Panc1 (cell line): ENCODE measurements around the gene CNKSR3. TPM values are rescaled to one million over a fixed set of nuclear protein-coding genes. Genes with fewer than 3 reads are reported as not detected.

Source experiments
- ATAC-seq: fragments of 200-7000 bp; cut with Tn5 transposase; 2 replicates; pipeline ENCODE4 v1.9.1; 2020; ENCODE audit warnings: mild to moderate bottlenecking, moderate library complexity
- BruUV-seq: library from RNA; stranded (reverse); fragments of 400-500 nt; replicated peaks from 2 replicates; lab custom pipeline; 2021; lab: Mats Ljungman, UMichigan
- CTCF ChIA-PET: fragments of 300-600 bp; sonication (Branson Sonifier 250); formaldehyde crosslinking; loops from one replicate; lab custom pipeline; 2022; ENCODE audit warnings: antibody characterized with exemption; lab: Charles Lee
- POLR2A ChIA-PET: fragments of 300-600 bp; sonication (Branson Sonifier 250); formaldehyde crosslinking; loops from one replicate; lab custom pipeline; 2022; ENCODE audit warnings: antibody characterized with exemption; lab: Charles Lee
- DNase-seq: peaks from one replicate; pipeline ENCODE4 v3.0.0-alpha.2; 2010; ENCODE audit warnings: low read depth, low spot score
- H3K27ac ChIP-seq: 2 replicates; pipeline ENCODE4 v1.5.1; 2011; ENCODE audit warnings: mild to moderate bottlenecking, low read length, inconsistent platforms
- H3K27me3 ChIP-seq: fragments of 200-500 bp; sonication (Bioruptor generic); 2 replicates; pipeline ENCODE4 v1.6.0; 2014; ENCODE audit warnings: low read length, inconsistent platforms; ENCODE audit not compliant: control insufficient read depth, insufficient read depth
- H3K36me3 ChIP-seq: fragments of 200-500 bp; sonication (Bioruptor generic); 2 replicates; pipeline ENCODE4 v1.5.1; 2014; ENCODE audit warnings: inconsistent platforms, mild to moderate bottlenecking, low read length, moderate library complexity; ENCODE audit not compliant: control insufficient read depth, insufficient read depth
- H3K4me1 ChIP-seq: 2 replicates; pipeline ENCODE4 v1.5.1; 2011; ENCODE audit warnings: inconsistent platforms, mild to moderate bottlenecking, low read length, moderate library complexity; ENCODE audit not compliant: control insufficient read depth, insufficient read depth
- H3K4me3 ChIP-seq, 2 experiments: 2 replicates each; pipeline ENCODE4 v1.5.1; 2011 to 2012; ENCODE audit warnings: low read depth in 2 of 2, low read length in 2 of 2, mild to moderate bottlenecking in 2 of 2, inconsistent platforms in 1 of 2, moderate library complexity in 1 of 2
- H3K9me3 ChIP-seq: fragments of 200-500 bp; sonication (Bioruptor generic); 2 replicates; pipeline ENCODE4 v1.5.1; 2014; ENCODE audit warnings: low read depth, mild to moderate bottlenecking, inconsistent platforms, low read length, moderate library complexity; ENCODE audit not compliant: control insufficient read depth, insufficient read depth
- POLR2AphosphoS5 ChIP-seq: IDR thresholded peaks from 2 replicates; pipeline ENCODE4 v1.6.1; 2012; ENCODE audit warnings: mild to moderate bottlenecking, low read depth, low read length, moderate library complexity
- REST ChIP-seq, 2 experiments: IDR thresholded peaks; 2 replicates each; pipeline ENCODE4 v1.6.1; 2011 to 2012; ENCODE audit warnings: low read depth in 2 of 2, control low read depth in 1 of 2, low read length in 1 of 2, mild to moderate bottlenecking in 1 of 2, moderate library complexity in 1 of 2; ENCODE audit not compliant: insufficient read depth in 1 of 2
- SIN3A ChIP-seq: IDR thresholded peaks from 2 replicates; pipeline ENCODE4 v1.6.1; 2012; ENCODE audit warnings: low read depth, mild to moderate bottlenecking, low read length, moderate library complexity, borderline replicate concordance; ENCODE audit not compliant: insufficient read depth
- TCF7L2 ChIP-seq: IDR thresholded peaks from 2 replicates; pipeline ENCODE4 v1.6.1; 2011; ENCODE audit warnings: mild to moderate bottlenecking, low read depth, low read length, inconsistent platforms
- in situ Hi-C: cut with HindIII; loops from 2 replicates; pipeline ENCODE4 v1.10.0; 2016; ENCODE audit warnings: low sequenced_read_pairs, low pct_unique_long_range_greater_than_20kb
- intact Hi-C: fragments of 100-400 bp; cut with micrococcal nuclease; formaldehyde crosslinking; loops from one replicate; pipeline ENCODE4 v1.10.0; 2022; ENCODE audit not compliant: unreplicated experiment
- total RNA-seq: library from RNA; stranded (reverse); gene quantifications from one replicate; pipeline ENCODE4 v1.2.1, GENCODE V29; 2021; ENCODE audit not compliant: unreplicated experiment
- TF ChIP-seq, protein P1 (sequence below): fragments of 450-650 bp; IDR thresholded peaks from 2 replicates; pipeline ENCODE4 v1.5.1; 2017; ENCODE audit warnings: mild to moderate bottlenecking

The CNKSR3 gene
- total RNA-seq, 1 experiment from 2014 or later = 18.2 TPM

DNA sequence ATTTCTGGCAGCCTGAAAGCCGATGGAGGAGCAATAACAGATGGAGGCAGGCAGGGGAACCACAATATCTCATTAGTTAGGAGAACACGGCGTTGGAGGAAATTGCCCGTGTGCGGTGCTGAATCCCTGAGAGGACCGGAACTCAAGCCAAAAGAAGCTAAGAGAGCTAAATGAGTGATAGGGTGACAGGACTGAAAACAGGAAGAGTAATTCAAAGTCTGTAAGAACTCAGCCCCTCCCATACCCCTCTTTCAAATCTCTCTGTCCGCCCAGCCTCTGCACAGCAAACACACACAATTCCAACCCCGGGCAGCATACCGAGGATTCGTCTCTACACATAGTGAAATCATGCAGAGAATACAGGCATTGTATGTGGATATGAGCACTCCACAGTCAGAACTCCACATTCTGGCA is 151.3 kb downstream of the CNKSR3 start:
- POLR2A ChIA-PET = no interaction called here
- Histone ChIP-seq H3K36me3 (no peaks in the 10 kb centered on the region), H3K27ac (no peak overlapping the region), H3K9me3 (no peaks in the 10 kb centered on the region), H3K4me1 (no peaks in the 10 kb centered on the region), H3K4me3 (no peak overlapping the region), H3K27me3 (no peaks in the 10 kb centered on the region)
- TF ChIP-seq, protein P1, sequence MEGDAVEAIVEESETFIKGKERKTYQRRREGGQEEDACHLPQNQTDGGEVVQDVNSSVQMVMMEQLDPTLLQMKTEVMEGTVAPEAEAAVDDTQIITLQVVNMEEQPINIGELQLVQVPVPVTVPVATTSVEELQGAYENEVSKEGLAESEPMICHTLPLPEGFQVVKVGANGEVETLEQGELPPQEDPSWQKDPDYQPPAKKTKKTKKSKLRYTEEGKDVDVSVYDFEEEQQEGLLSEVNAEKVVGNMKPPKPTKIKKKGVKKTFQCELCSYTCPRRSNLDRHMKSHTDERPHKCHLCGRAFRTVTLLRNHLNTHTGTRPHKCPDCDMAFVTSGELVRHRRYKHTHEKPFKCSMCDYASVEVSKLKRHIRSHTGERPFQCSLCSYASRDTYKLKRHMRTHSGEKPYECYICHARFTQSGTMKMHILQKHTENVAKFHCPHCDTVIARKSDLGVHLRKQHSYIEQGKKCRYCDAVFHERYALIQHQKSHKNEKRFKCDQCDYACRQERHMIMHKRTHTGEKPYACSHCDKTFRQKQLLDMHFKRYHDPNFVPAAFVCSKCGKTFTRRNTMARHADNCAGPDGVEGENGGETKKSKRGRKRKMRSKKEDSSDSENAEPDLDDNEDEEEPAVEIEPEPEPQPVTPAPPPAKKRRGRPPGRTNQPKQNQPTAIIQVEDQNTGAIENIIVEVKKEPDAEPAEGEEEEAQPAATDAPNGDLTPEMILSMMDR = no peak
- TF ChIP-seq REST (IDR thresholded peaks at IDR 0.05; ENCODE audit: insufficient read depth in 1 of 2, low read depth in 2 of 2, low read length in 1 of 2) (no peak), POLR2AphosphoS5 (no peak), TCF7L2 (no peak), SIN3A (no peak)
- CTCF ChIA-PET = interaction anchor here (0.5 kb wide), 1 partner anchor 56 kb away, joined by 3 read pairs; no protein-coding TSS in a partner anchor
- no TSS peak for BruUV-seq
- DNase-seq (no peak), ATAC-seq (no peak)
- in situ Hi-C loops (no loop called here), intact Hi-C loops (no loop called here)

DNA sequence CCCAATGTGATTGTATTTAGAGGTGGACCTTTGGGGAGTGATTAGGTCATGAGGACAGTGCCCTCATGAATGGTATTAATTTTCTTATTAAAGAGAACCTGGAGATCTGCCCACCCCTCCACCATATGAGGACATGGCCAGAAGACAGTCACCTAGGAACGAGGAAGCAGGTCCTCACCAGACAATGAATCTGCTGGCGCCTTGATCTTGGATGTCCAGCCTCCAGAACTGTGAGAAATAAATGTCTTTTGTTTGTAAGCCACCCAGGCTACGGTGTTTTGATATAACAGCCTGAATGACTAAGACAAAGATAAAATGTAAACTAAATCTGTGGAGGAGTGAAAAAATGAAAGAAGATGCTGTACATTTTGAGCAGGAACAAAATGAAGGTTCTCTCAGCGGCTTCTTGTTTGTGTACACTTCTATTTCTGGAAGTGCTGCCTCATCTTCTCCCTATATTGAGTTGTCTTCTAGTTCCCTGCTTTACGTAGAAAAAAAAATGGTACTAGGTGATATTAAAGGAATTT is 152.4 kb downstream of the CNKSR3 start:
- DNase-seq (no peak), ATAC-seq (no peak)
- no peaks in the 10 kb centered on the region for H3K4me1 ChIP-seq
- no peaks in the 10 kb centered on the region for H3K9me3 ChIP-seq
- ChIA-PET CTCF (no interaction called here), POLR2A (no interaction called here)
- TF ChIP-seq TCF7L2 = no peak
- TF ChIP-seq REST (IDR thresholded peaks at IDR 0.05; ENCODE audit: insufficient read depth in 1 of 2, low read depth in 2 of 2, low read length in 1 of 2) = no peak
- no peak for TF ChIP-seq POLR2AphosphoS5
- no peak for TF ChIP-seq SIN3A
- TF ChIP-seq, protein P1 = no peak
- intact Hi-C loops (no loop called here), in situ Hi-C loops (no loop called here)
- no peak overlapping the region for H3K4me3 ChIP-seq
- no TSS peak for BruUV-seq
- no peaks in the 10 kb centered on the region for H3K27me3 ChIP-seq
- H3K27ac ChIP-seq = no peak overlapping the region
- H3K36me3 ChIP-seq = no peaks in the 10 kb centered on the region
